H1 (cell line): Measurements from ENCODE around the gene DDX5. TPM values are rescaled to one million over a fixed set of nuclear protein-coding genes. Genes with fewer than 3 reads are reported as not detected.

ENCODE experiments used
- CTCF ChIA-PET: fragments of 300-600 bp; sonication (Branson Sonifier 250); formaldehyde crosslinking; loops from one replicate; lab custom pipeline; 2021; ENCODE audit not compliant: partially characterized antibody; lab: Charles Lee
- POLR2A ChIA-PET: fragments of 300-600 bp; sonication (Branson Sonifier 250); formaldehyde crosslinking; loops from one replicate; lab custom pipeline; 2021; ENCODE audit warnings: inconsistent platforms; ENCODE audit not compliant: partially characterized antibody; lab: Charles Lee
- DNase-seq, 2 experiments: peaks; one replicate each; pipeline versions ENCODE4 v3.0.0 to v3.0.0-alpha.2; 2010 to 2022; ENCODE audit warnings: low spot score in 2 of 2, low read depth in 1 of 2, mixed read lengths in 1 of 2
- FAIRE-seq: peaks from 2 replicates; lab custom pipeline; 2011; peaks lifted over from hg19 to GRCh38; lab: Jason Lieb, UNC
- H2AFZ ChIP-seq: 2 replicates; pipeline ENCODE4 v1.8.1; 2012; ENCODE audit warnings: low read length, inconsistent platforms
- H2AK5ac ChIP-seq: 2 replicates; pipeline ENCODE4 v1.6.1; 2013; ENCODE audit warnings: low read depth, low read length
- H2BK120ac ChIP-seq: replicated peaks from 2 replicates; pipeline ENCODE3; 2013; ENCODE audit warnings: low read depth, low read length, inconsistent platforms
- H2BK12ac ChIP-seq: 2 replicates; pipeline ENCODE4 v1.6.1; 2013; ENCODE audit warnings: low read depth, low read length
- H2BK15ac ChIP-seq: 2 replicates; pipeline ENCODE4 v1.6.1; 2013; ENCODE audit warnings: low read length
- H2BK20ac ChIP-seq: 2 replicates; pipeline ENCODE4 v1.6.1; 2013; ENCODE audit warnings: low read length
- H2BK5ac ChIP-seq: 2 replicates; pipeline ENCODE4 v1.6.1; 2013; ENCODE audit warnings: low read depth, low read length
- H3K14ac ChIP-seq: 2 replicates; pipeline ENCODE4 v1.6.1; 2013; ENCODE audit warnings: inconsistent platforms; ENCODE audit not compliant: insufficient read length
- H3K18ac ChIP-seq: 2 replicates; pipeline ENCODE4 v1.6.1; 2013; ENCODE audit warnings: low read length; ENCODE audit errors: extremely low read depth
- H3K23ac ChIP-seq: 2 replicates; pipeline ENCODE4 v1.6.1; 2013; ENCODE audit warnings: inconsistent platforms; ENCODE audit not compliant: insufficient read length
- H3K23me2 ChIP-seq: 2 replicates; pipeline ENCODE4 v1.6.1; 2013; ENCODE audit warnings: low read depth, low read length
- H3K27ac ChIP-seq: 2 replicates; pipeline ENCODE4 v1.6.1; 2011; ENCODE audit warnings: low read depth, low read length, inconsistent platforms
- H3K27me3 ChIP-seq, 4 experiments: replicated peaks in 1 of 4; 1 replicate in 1 of 4; 2 replicates in 3 of 4; pipeline versions ENCODE4 v1.6.1 to v1.8.1; 2011 to 2013; ENCODE audit warnings: low read length in 3 of 4, mild to moderate bottlenecking in 3 of 4, inconsistent platforms in 2 of 4, mixed read lengths in 2 of 4, moderate library complexity in 1 of 4; ENCODE audit not compliant: control insufficient read depth in 3 of 4, insufficient read depth in 3 of 4; ENCODE audit errors: extremely low read depth in 1 of 4
- H3K36me3 ChIP-seq, 4 experiments: 2 replicates each; pipeline versions ENCODE4 v1.6.1 to v1.8.1; 2011 to 2013; ENCODE audit warnings: mild to moderate bottlenecking in 4 of 4, low read length in 3 of 4, moderate library complexity in 2 of 4, control low read depth in 1 of 4, inconsistent platforms in 1 of 4; ENCODE audit not compliant: insufficient read depth in 4 of 4, control insufficient read depth in 2 of 4
- H3K4ac ChIP-seq: replicated peaks from 2 replicates; pipeline ENCODE3; 2013; ENCODE audit warnings: low read length, low read depth, mixed read lengths, inconsistent platforms; ENCODE audit not compliant: insufficient read length
- H3K4me1 ChIP-seq, 4 experiments: replicated peaks in 1 of 4; 1 replicate in 1 of 4; 2 replicates in 3 of 4; pipeline versions ENCODE4 v1.6.1 to v1.8.1; 2011 to 2013; ENCODE audit warnings: low read length in 3 of 4, inconsistent platforms in 2 of 4, mixed read lengths in 1 of 4; ENCODE audit not compliant: insufficient read depth in 4 of 4, control insufficient read depth in 3 of 4
- H3K4me2 ChIP-seq, 2 experiments: 2 replicates each; pipeline versions ENCODE4 v1.6.1 to v1.8.1; 2011 to 2013; ENCODE audit warnings: low read depth in 2 of 2, low read length in 2 of 2, control low read depth in 1 of 2, inconsistent platforms in 1 of 2, mild to moderate bottlenecking in 1 of 2; ENCODE audit not compliant: insufficient read depth in 1 of 2
- H3K4me3 ChIP-seq, 4 experiments: fragments of 200-600, 300-600 bp in 1 of 4; sonication (generic), shearing (Covaris generic), sonication (Bioruptor Twin) in 1 of 4; 2 replicates each; pipeline versions ENCODE4 v1.5.1 to v1.8.1; 2011 to 2016; ENCODE audit warnings: low read length in 4 of 4, low read depth in 3 of 4, control low read depth in 2 of 4, inconsistent platforms in 2 of 4, mild to moderate bottlenecking in 2 of 4, mixed read lengths in 1 of 4, moderate library complexity in 1 of 4; ENCODE audit not compliant: insufficient read depth in 2 of 4; ENCODE audit errors: extremely low read depth in 1 of 4
- H3K56ac ChIP-seq: replicated peaks from 2 replicates; pipeline ENCODE3; 2013; ENCODE audit warnings: low read depth, mild to moderate bottlenecking, mixed read lengths, low read length, inconsistent platforms; ENCODE audit not compliant: insufficient read length
- H3K79me1 ChIP-seq: 2 replicates; pipeline ENCODE4 v1.6.1; 2013; ENCODE audit warnings: low read depth, low read length, control low read depth
- H3K79me2 ChIP-seq, 2 experiments: 2 replicates each; pipeline versions ENCODE4 v1.6.1 to v1.8.1; 2012 to 2013; ENCODE audit warnings: low read length in 2 of 2, mild to moderate bottlenecking in 2 of 2, inconsistent platforms in 1 of 2; ENCODE audit not compliant: insufficient read depth in 2 of 2, control insufficient read depth in 1 of 2
- H3K9ac ChIP-seq, 4 experiments: replicated peaks in 1 of 4; 1 replicate in 1 of 4; 2 replicates in 3 of 4; pipeline versions ENCODE4 v1.6.1 to v1.8.1; 2011 to 2013; ENCODE audit warnings: low read depth in 3 of 4, low read length in 3 of 4, control low read depth in 2 of 4, mild to moderate bottlenecking in 2 of 4, moderate library complexity in 2 of 4, inconsistent platforms in 1 of 4; ENCODE audit errors: extremely low read depth in 1 of 4
- H3K9me3 ChIP-seq, 2 experiments: 2 replicates each; pipeline versions ENCODE4 v1.6.1 to v1.8.1; 2012 to 2013; ENCODE audit warnings: mild to moderate bottlenecking in 2 of 2, moderate library complexity in 2 of 2, control low read depth in 1 of 2, inconsistent platforms in 1 of 2, low read depth in 1 of 2, low read length in 1 of 2, mixed read lengths in 1 of 2; ENCODE audit not compliant: insufficient read depth in 2 of 2
- H4K20me1 ChIP-seq, 2 experiments: replicated peaks in 1 of 2; 2 replicates each; pipeline versions ENCODE3 to v1.8.1; 2011 to 2013; ENCODE audit warnings: inconsistent platforms in 2 of 2, low read length in 2 of 2, mild to moderate bottlenecking in 1 of 2; ENCODE audit not compliant: insufficient read depth in 2 of 2, control insufficient read depth in 1 of 2
- H4K5ac ChIP-seq: 2 replicates; pipeline ENCODE4 v1.6.1; 2013; ENCODE audit warnings: low read length, low read depth, mixed read lengths, inconsistent platforms; ENCODE audit not compliant: insufficient read length
- H4K8ac ChIP-seq: 2 replicates; pipeline ENCODE4 v1.8.0; 2013; ENCODE audit warnings: mild to moderate bottlenecking, moderate library complexity, low read length, inconsistent platforms; ENCODE audit not compliant: insufficient read depth; ENCODE audit errors: extremely low read depth
- H4K91ac ChIP-seq: replicated peaks from 2 replicates; pipeline ENCODE3; 2013; ENCODE audit warnings: low read length, mixed read lengths, inconsistent platforms; ENCODE audit not compliant: insufficient read length
- BACH1 ChIP-seq: IDR thresholded peaks from 2 replicates; pipeline ENCODE4 v1.6.1; 2012; ENCODE audit warnings: low read length, improper control_type of control experiment
- BRCA1 ChIP-seq: IDR thresholded peaks from 2 replicates; pipeline ENCODE4 v1.6.1; 2012; ENCODE audit warnings: low read depth, low read length, improper control_type of control experiment
- GABPA ChIP-seq: IDR thresholded peaks from 2 replicates; pipeline ENCODE4 v1.6.1; 2011; ENCODE audit warnings: mild to moderate bottlenecking, low read length, moderate library complexity, borderline replicate concordance; ENCODE audit not compliant: insufficient read depth
- KDM5A ChIP-seq: fragments of 200-600 bp; IDR thresholded peaks from 2 replicates; pipeline ENCODE4 v1.7.1; 2012; ENCODE audit warnings: mild to moderate bottlenecking, low read length, inconsistent platforms, mixed read lengths
- POU5F1 ChIP-seq: IDR thresholded peaks from 2 replicates; pipeline ENCODE4 v1.6.1; 2011; ENCODE audit warnings: low read depth, mild to moderate bottlenecking, low read length, moderate library complexity
- RAD21 ChIP-seq, 2 experiments: IDR thresholded peaks in 1 of 2; conservative IDR thresholded peaks in 1 of 2; 2 replicates each; pipeline ENCODE4 v1.6.1; 2011; ENCODE audit warnings: low read depth in 2 of 2, low read length in 2 of 2, improper control_type of control experiment in 1 of 2, inconsistent platforms in 1 of 2, mild to moderate bottlenecking in 1 of 2, moderate library complexity in 1 of 2
- SIRT6 ChIP-seq: IDR thresholded peaks from one replicate; pipeline ENCODE4 v1.7.1; 2012; ENCODE audit warnings: low read length, inconsistent platforms
- SP1 ChIP-seq: IDR thresholded peaks from 2 replicates; pipeline ENCODE4 v1.6.1; 2011; ENCODE audit warnings: low read depth, low read length
- SRF ChIP-seq: IDR thresholded peaks from 2 replicates; pipeline ENCODE4 v1.6.1; 2011; ENCODE audit warnings: mild to moderate bottlenecking, low read depth, low read length, moderate library complexity
- WGBS, 2 experiments: shearing (Covaris generic) in 1 of 2; methylation state at CpG; one replicate each; pipeline versions ENCODE4 v1.1.6 to v1.1.7; 2013 to 2015; ENCODE audit warnings: low lambda C conversion rate in 2 of 2, mixed read lengths in 2 of 2, inconsistent platforms in 1 of 2, low coverage in 1 of 2, missing lambda C conversion rate in 1 of 2; ENCODE audit not compliant: insufficient replicate concordance in 2 of 2, insufficient coverage in 1 of 2, insufficient read length in 1 of 2; ENCODE audit errors: extremely low coverage in 1 of 2, missing lambda C conversion rate in 1 of 2; 5-methylcytosine and 5-hydroxymethylcytosine counted together
- polyA plus RNA-seq, 7 experiments: library from polyadenylated mRNA; depleted of rRNA in 3 of 7; stranded (reverse) in 5 of 7; unstranded in 2 of 7; fragments of >200 nt in 5 of 7; fragments of 200-250 nt in 2 of 7; gene quantifications; 1 replicate in 5 of 7; 2 replicates in 1 of 7; 4 replicates in 1 of 7; pipeline versions ENCODE4 v1.2.1 to v1.2.3, GENCODE V29; 2011 to 2013; ENCODE audit warnings: missing spikeins in 2 of 7, mixed read lengths in 2 of 7
- total RNA-seq: library from RNA; stranded (reverse); fragmentation: NEBNext Ultra II Directional; extraction: Animal tissue kit (Norgen Biotek cat#: 25700); gene quantifications from 2 replicates; pipeline ENCODE4 v1.2.1, GENCODE V29; 2021
- TF ChIP-seq, protein P1 (sequence below), 3 experiments: IDR thresholded peaks; 1 replicate in 2 of 3; 2 replicates in 1 of 3; pipeline versions ENCODE4 v1.5.1 to v1.6.1; 2011; ENCODE audit warnings: low read length in 3 of 3, mild to moderate bottlenecking in 3 of 3, inconsistent platforms in 2 of 3, low read depth in 1 of 3, moderate library complexity in 1 of 3; ENCODE audit not compliant: insufficient read depth in 1 of 3; ENCODE audit errors: control extremely low read depth in 1 of 3

Gene DDX5
- total and polyA plus RNA-seq, 2 of the 8 experiments (the other 6 are each of a cell fraction or from before 2014, with no cell fraction given): 572 to 591 TPM

DNA sequence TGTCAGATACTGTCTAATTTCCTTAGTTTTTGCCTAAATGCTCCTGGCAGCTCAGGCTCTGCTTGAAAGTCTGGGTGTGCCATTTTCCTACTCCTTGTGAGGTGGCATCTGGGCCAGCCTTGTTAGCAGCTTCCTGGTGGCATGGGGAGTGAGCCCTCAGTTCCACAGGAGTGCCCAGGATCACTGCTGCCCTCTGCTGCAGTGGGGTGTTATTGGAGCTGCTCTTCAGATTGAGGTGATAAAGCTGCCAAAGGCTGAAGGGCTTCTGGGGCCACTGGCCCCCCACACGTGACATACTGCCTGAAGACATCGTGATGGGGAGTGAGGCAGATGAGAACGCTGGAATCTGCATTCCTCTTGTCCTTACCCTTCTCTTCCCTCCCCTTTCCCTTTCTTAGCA is 28.1 kb upstream of the DDX5 start:
- Histone ChIP-seq H3K23ac (no peak overlapping the region), H4K91ac (no peak overlapping the region), H2AK5ac (no peak overlapping the region)
- TF ChIP-seq SIRT6 (no peak), BACH1 (no peak), GABPA (no peak), POU5F1 (no peak), BRCA1 (no peak), SP1 (no peak), SRF (no peak), KDM5A (no peak), RAD21 (IDR thresholded peaks at IDR 0.05 in 1 of 2, conservative IDR thresholded peaks at IDR 0.05 in 1 of 2; ENCODE audit: low read depth in 2 of 2, low read length in 2 of 2) (0 out of 4 replicates have a peak, but pooled peaks of 1 of the 2 experiments have one; percentile 1)
- TF ChIP-seq, protein P1, sequence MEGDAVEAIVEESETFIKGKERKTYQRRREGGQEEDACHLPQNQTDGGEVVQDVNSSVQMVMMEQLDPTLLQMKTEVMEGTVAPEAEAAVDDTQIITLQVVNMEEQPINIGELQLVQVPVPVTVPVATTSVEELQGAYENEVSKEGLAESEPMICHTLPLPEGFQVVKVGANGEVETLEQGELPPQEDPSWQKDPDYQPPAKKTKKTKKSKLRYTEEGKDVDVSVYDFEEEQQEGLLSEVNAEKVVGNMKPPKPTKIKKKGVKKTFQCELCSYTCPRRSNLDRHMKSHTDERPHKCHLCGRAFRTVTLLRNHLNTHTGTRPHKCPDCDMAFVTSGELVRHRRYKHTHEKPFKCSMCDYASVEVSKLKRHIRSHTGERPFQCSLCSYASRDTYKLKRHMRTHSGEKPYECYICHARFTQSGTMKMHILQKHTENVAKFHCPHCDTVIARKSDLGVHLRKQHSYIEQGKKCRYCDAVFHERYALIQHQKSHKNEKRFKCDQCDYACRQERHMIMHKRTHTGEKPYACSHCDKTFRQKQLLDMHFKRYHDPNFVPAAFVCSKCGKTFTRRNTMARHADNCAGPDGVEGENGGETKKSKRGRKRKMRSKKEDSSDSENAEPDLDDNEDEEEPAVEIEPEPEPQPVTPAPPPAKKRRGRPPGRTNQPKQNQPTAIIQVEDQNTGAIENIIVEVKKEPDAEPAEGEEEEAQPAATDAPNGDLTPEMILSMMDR (IDR thresholded peaks at IDR 0.05; ENCODE audit: control extremely low read depth in 1 of 3, insufficient read depth in 1 of 3, low read depth in 1 of 3, low read length in 3 of 3): peak in 2 of 3 experiments; percentile 10 to 12; a peak in 2 of 4 replicates
- TF ChIP-seq, all 59 proteins: peak for 2
- no peaks in the 10 kb centered on the region for H3K79me1 ChIP-seq
- no peak overlapping the region for H2BK15ac ChIP-seq
- H4K20me1 ChIP-seq: no peaks in the 10 kb centered on the region
- no peak overlapping the region for H2BK12ac ChIP-seq
- 97% methylated on average over 3 of the region's 3 CpGs; no CpG with 5 or more reads in 1 of the 2 experiments for WGBS, 2 experiments
- no peaks in the 10 kb centered on the region for H3K4me1 ChIP-seq
- no peaks in the 10 kb centered on the region for H3K23me2 ChIP-seq
- H3K27ac ChIP-seq: no peak overlapping the region
- H3K27me3 ChIP-seq: no peaks in the 10 kb centered on the region
- H3K56ac ChIP-seq: no peak overlapping the region
- H3K18ac ChIP-seq: no peak overlapping the region
- no peak overlapping the region for H3K4me3 ChIP-seq
- H3K14ac ChIP-seq: no peak overlapping the region
- no peak for DNase-seq
- no peak overlapping the region for H4K8ac ChIP-seq
- peaks cover 44 to 90% (median 71%) of the 10 kb centered on the region in 4 experiments for H3K36me3 ChIP-seq
- H2BK120ac ChIP-seq: no peak overlapping the region
- no peak overlapping the region for H4K5ac ChIP-seq
- H3K9me3 ChIP-seq: no peaks in the 10 kb centered on the region
- ChIA-PET POLR2A (interaction anchor here (0.6 to 7.5 kb wide), 6 partner anchors 9 to 60 kb away, joined by 3 to 56 read pairs (median 8); partner anchors contain the start of genes CEP95, DDX5 and POLG2), CTCF (interaction anchor here (0.7 to 2.4 kb wide), 6 partner anchors 9 to 115 kb away, joined by 3 to 13 read pairs (median 3); no protein-coding TSS in a partner anchor)
- no peak overlapping the region for H3K4ac ChIP-seq
- H3K4me2 ChIP-seq: no peak overlapping the region
- no peak overlapping the region for H3K9ac ChIP-seq
- no peak overlapping the region for H2BK20ac ChIP-seq
- no peak for FAIRE-seq
- H3K79me2 ChIP-seq: no peaks in the 10 kb centered on the region
- H2AFZ ChIP-seq: no peak overlapping the region
- H2BK5ac ChIP-seq: no peak overlapping the region
